B cell (primary cell): ENCODE data around the gene SRBD1.

ENCODE experiments used
- CTCF ChIP-seq: fragments of 200-600 bp; IDR thresholded peaks from one replicate; pipeline ENCODE4 v1.8.0; 2022; ENCODE audit warnings: antibody characterized with exemption, mild to moderate bottlenecking
- EZH2 ChIP-seq: IDR thresholded peaks from 2 replicates; pipeline ENCODE4 v1.6.1; 2012; ENCODE audit warnings: borderline replicate concordance, low read depth, mild to moderate bottlenecking, moderate library complexity, low read length; ENCODE audit not compliant: insufficient read depth, poor library complexity, severe bottlenecking

- TF ChIP-seq CTCF = no peak
- no peak for TF ChIP-seq EZH2
These were observed 3.9 kb upstream of the SRBD1 start for GRCh38 chr2:45614871-45615415.
